Testis (tissue), 2 donors: ENCODE data around the gene R3HCC1L.

ENCODE experiments used
- CTCF ChIP-seq, 3 experiments: fragments of 450-650 bp in 2 of 3; fragments of 200-600 bp in 1 of 3; sonication (generic) in 1 of 3; IDR thresholded peaks; one replicate each; pipeline ENCODE4 v1.5.1; 2016 to 2019; ENCODE audit warnings: antibody characterized with exemption in 3 of 3, mild to moderate bottlenecking in 2 of 3, moderate library complexity in 1 of 3
- POLR2A ChIP-seq: fragments of 450-650 bp; IDR thresholded peaks from one replicate; pipeline ENCODE4 v1.6.1; 2017; ENCODE audit warnings: antibody characterized with exemption, mild to moderate bottlenecking, moderate library complexity

DNA sequence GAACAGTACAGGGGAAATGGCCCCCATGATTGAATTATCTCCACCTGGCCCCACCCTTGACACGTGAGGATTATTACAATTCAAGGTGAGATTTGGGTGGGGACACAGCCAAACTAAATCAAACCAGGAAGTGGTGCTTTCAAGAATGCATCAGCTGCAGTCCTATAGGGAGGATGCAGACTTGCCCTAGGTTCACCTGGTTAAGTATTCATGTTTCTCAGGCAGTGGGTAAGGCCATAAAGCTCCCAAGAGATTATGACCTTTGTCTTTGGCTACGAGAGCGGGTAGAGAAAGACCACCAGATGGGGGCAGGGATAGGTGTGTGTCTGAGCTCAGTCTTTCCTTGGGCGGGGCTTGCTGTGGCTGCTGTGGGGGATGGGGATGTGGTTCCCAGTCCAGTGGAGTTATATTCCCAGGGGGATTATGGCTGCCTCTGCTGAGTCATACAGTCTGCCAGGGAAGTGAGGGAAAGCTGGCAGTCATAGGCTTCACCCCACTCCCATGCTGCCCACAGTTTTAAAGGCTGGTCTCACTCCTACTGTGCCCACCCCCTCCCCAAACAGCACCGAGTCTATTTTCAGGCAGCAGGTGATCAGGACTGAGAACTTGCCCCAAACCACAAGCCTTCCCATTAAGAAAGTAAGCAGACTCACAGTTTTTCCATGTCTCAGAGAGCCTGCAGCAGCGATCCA, 8.4 kb upstream of the R3HCC1L start:
- TF ChIP-seq CTCF (IDR thresholded peaks at IDR 0.05) = no peak
- no peak for TF ChIP-seq POLR2A
